Stimulated activated CD8-positive, alpha-beta memory T cell treated with anti-CD3 and anti-CD28 coated beads, Interleukin-4, amount 100 ng/mL, for 1 hour (primary cell): ENCODE measurements around the gene KCNK10.

ENCODE experiments used
- DNase-seq, 2 donors: peaks; one replicate each; pipeline ENCODE4 v3.0.0-alpha.2; 2020; ENCODE audit warnings: low read depth in 2 of 2, low spot score in 1 of 2

The KCNK10 gene

GRCh38 chr14:88188745-88189416 is 134.2 kb downstream of the KCNK10 start:
- no peak for DNase-seq

GRCh38 chr14:88185843-88186242 is 137.2 kb downstream of the KCNK10 start:
- no peak for DNase-seq

- no peak for DNase-seq
These were observed 138.1 kb downstream of the KCNK10 start for GRCh38 chr14:88184956-88185355.

- DNase-seq: no peak
These were observed 142.0 kb downstream of the KCNK10 start for GRCh38 chr14:88181072-88181471.

GRCh38 chr14:88179716-88180115 is 143.4 kb downstream of the KCNK10 start:
- no peak for DNase-seq

GRCh38 chr14:88170333-88170732 is 152.7 kb downstream of the KCNK10 start:
- DNase-seq: no peak

GRCh38 chr14:88168498-88169165 is 154.4 kb downstream of the KCNK10 start:
- DNase-seq: peak in 1 of 2 donors; percentile 38

GRCh38 chr14:88168025-88168424 is 155.0 kb downstream of the KCNK10 start:
- no peak for DNase-seq

- no peak for DNase-seq
These were observed 156.5 kb downstream of the KCNK10 start for GRCh38 chr14:88166616-88167015.

GRCh38 chr14:88164906-88165534 is 158.0 kb downstream of the KCNK10 start:
- DNase-seq: no peak

GRCh38 chr14:88163731-88164255 is 159.3 kb downstream of the KCNK10 start:
- DNase-seq: no peak

GRCh38 chr14:88156127-88156526 is 166.9 kb downstream of the KCNK10 start:
- no peak for DNase-seq

- no peak for DNase-seq
These were observed 168.1 kb downstream of the KCNK10 start for GRCh38 chr14:88154926-88155325.

- DNase-seq: no peak
These were observed 168.7 kb downstream of the KCNK10 start for GRCh38 chr14:88154321-88154720.

GRCh38 chr14:88146881-88147649 is 176.0 kb downstream of the KCNK10 start:
- no peak for DNase-seq

GRCh38 chr14:88143810-88144209 is 179.3 kb downstream of the KCNK10 start:
- no peak for DNase-seq

- no peak for DNase-seq
These were observed 180.1 kb downstream of the KCNK10 start for GRCh38 chr14:88142997-88143396.

- DNase-seq: no peak
These were observed 182.2 kb downstream of the KCNK10 start for GRCh38 chr14:88140874-88141273.

- DNase-seq: no peak
These were observed 185.7 kb downstream of the KCNK10 start for GRCh38 chr14:88137327-88137726.
